CD4-positive, alpha-beta T cell (primary cell): ENCODE results near the gene EXD3. TPM values are rescaled to one million over a fixed set of nuclear protein-coding genes. Genes with fewer than 3 reads are reported as not detected.

Experiments
- ATAC-seq: fragments of 200-7000 bp; cut with Tn5 transposase; one replicate; pipeline ENCODE4 v1.10.0; 2022; ENCODE audit warnings: mild to moderate bottlenecking; ENCODE audit not compliant: poor library complexity
- CTCF ChIA-PET: fragments of 350-600 bp; sonication (Branson Sonifier 250); formaldehyde crosslinking; loops from one replicate; lab custom pipeline; 2021; ENCODE audit warnings: antibody characterized with exemption, inconsistent platforms; lab: Charles Lee
- POLR2A ChIA-PET: fragments of 350-600 bp; sonication (Branson Sonifier 250); formaldehyde crosslinking; loops from one replicate; lab custom pipeline; 2021; ENCODE audit warnings: antibody characterized with exemption, inconsistent platforms; lab: Charles Lee
- DNase-seq, 14 experiments: peaks; one replicate each; pipeline ENCODE4 v3.0.0-alpha.2; 2013 to 2020; ENCODE audit warnings: mixed read lengths in 2 of 14
- H3K27ac ChIP-seq, 2 donors: one replicate each; pipeline versions ENCODE4 v1.5.1 to v1.7.0; 2013; ENCODE audit warnings: low read length in 2 of 2, low read depth in 1 of 2, mild to moderate bottlenecking in 1 of 2
- H3K27me3 ChIP-seq, 2 experiments: 1 replicate in 1 of 2; 2 replicates in 1 of 2; pipeline versions ENCODE4 v1.6.1 to v1.7.0; 2013; ENCODE audit warnings: low read length in 2 of 2, control low read depth in 1 of 2, mild to moderate bottlenecking in 1 of 2, moderate library complexity in 1 of 2; ENCODE audit not compliant: insufficient read depth in 2 of 2, control insufficient read depth in 1 of 2
- H3K36me3 ChIP-seq: one replicate; pipeline ENCODE4 v1.6.1; 2013; ENCODE audit warnings: low read length, control low read depth; ENCODE audit not compliant: insufficient read depth
- H3K4me1 ChIP-seq: one replicate; pipeline ENCODE4 v1.6.1; 2013; ENCODE audit warnings: low read length, control low read depth; ENCODE audit not compliant: insufficient read depth
- H3K4me3 ChIP-seq: one replicate; pipeline ENCODE4 v1.5.1; 2013; ENCODE audit warnings: mild to moderate bottlenecking, low read length, moderate library complexity
- H3K9me3 ChIP-seq, 2 experiments: 1 replicate in 1 of 2; 2 replicates in 1 of 2; pipeline versions ENCODE4 v1.6.1 to v1.7.0; 2013; ENCODE audit warnings: low read length in 2 of 2, mild to moderate bottlenecking in 2 of 2, control low read depth in 1 of 2, moderate library complexity in 1 of 2; ENCODE audit not compliant: control insufficient read depth in 1 of 2, insufficient read depth in 1 of 2
- H3K27ac Mint-ChIP-seq: one replicate; pipeline ENCODE4 v1.8.0; 2020; ENCODE audit warnings: mixed read lengths
- H3K27me3 Mint-ChIP-seq: one replicate; pipeline ENCODE4 v1.8.0; 2021; ENCODE audit warnings: mixed read lengths
- H3K36me3 Mint-ChIP-seq: one replicate; pipeline ENCODE4 v1.8.0; 2021; ENCODE audit warnings: low read depth, mixed read lengths
- H3K4me1 Mint-ChIP-seq: one replicate; pipeline ENCODE4 v1.8.0; 2021; ENCODE audit warnings: low read depth, mixed read lengths
- H3K4me3 Mint-ChIP-seq: one replicate; pipeline ENCODE4 v1.8.0; 2020; ENCODE audit warnings: mild to moderate bottlenecking, mixed read lengths
- H3K9me3 Mint-ChIP-seq: one replicate; pipeline ENCODE4 v1.8.0; 2020; ENCODE audit warnings: mixed read lengths
- intact Hi-C, 2 experiments: fragments of 100-400 bp; cut with DNase I in 1 of 2; cut with micrococcal nuclease in 1 of 2; formaldehyde crosslinking; loops; one replicate each; pipeline versions ENCODE4 v1.15.1 to v1.9.0; 2023 to 2025; cut with DNase I, micrococcal nuclease
- total RNA-seq, 174 experiments: library from RNA in 2 of 174; stranded (reverse) in 2 of 174; gene quantifications; one replicate each; pipeline ENCODE4 v1.2.3 and lab custom pipeline; 2021 to 2026
- TF ChIP-seq, protein P1 (sequence below): fragments of 200-600 bp; IDR thresholded peaks from one replicate; pipeline ENCODE4 v1.8.0; 2022; ENCODE audit warnings: antibody characterized with exemption, mild to moderate bottlenecking

EXD3 gene
- total RNA-seq, 2 experiments from 2014 or later: 14.9 to 16.9 TPM

GRCh38 chr9:137278721-137279711 lies 143.9 kb downstream of the EXD3 start:
- ChIA-PET POLR2A (no interaction called here), CTCF (no interaction called here)
- H3K9me3 ChIP-seq: no peaks in the 10 kb centered on the region
- no peaks in the 10 kb centered on the region for H3K36me3 Mint-ChIP-seq
- TF ChIP-seq, protein P1, sequence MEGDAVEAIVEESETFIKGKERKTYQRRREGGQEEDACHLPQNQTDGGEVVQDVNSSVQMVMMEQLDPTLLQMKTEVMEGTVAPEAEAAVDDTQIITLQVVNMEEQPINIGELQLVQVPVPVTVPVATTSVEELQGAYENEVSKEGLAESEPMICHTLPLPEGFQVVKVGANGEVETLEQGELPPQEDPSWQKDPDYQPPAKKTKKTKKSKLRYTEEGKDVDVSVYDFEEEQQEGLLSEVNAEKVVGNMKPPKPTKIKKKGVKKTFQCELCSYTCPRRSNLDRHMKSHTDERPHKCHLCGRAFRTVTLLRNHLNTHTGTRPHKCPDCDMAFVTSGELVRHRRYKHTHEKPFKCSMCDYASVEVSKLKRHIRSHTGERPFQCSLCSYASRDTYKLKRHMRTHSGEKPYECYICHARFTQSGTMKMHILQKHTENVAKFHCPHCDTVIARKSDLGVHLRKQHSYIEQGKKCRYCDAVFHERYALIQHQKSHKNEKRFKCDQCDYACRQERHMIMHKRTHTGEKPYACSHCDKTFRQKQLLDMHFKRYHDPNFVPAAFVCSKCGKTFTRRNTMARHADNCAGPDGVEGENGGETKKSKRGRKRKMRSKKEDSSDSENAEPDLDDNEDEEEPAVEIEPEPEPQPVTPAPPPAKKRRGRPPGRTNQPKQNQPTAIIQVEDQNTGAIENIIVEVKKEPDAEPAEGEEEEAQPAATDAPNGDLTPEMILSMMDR: no peak
- no peak for ATAC-seq
- H3K27ac Mint-ChIP-seq: no peak overlapping the region
- peaks cover 28% of the 10 kb centered on the region for H3K4me1 ChIP-seq
- H3K27me3 ChIP-seq: peaks cover 9 to 11% of the 10 kb centered on the region in 2 experiments
- intact Hi-C loops: no loop called here
- H3K4me3 ChIP-seq: no peak overlapping the region
- H3K4me3 Mint-ChIP-seq: no peak overlapping the region
- peaks cover 15% of the 10 kb centered on the region for H3K4me1 Mint-ChIP-seq
- DNase-seq: peak in 1 of 14 experiments; percentile 25
- no peak overlapping the region for H3K27ac ChIP-seq
- H3K27me3 Mint-ChIP-seq: peaks cover 18% of the 10 kb centered on the region
- H3K9me3 Mint-ChIP-seq: no peaks in the 10 kb centered on the region
- H3K36me3 ChIP-seq: no peaks in the 10 kb centered on the region

GRCh38 chr9:137278061-137278701 lies 144.8 kb downstream of the EXD3 start:
- H3K4me3 Mint-ChIP-seq: no peak overlapping the region
- POLR2A ChIA-PET: interaction anchor here (0.5 to 2.0 kb wide), 3 partner anchors 13 to 37 kb away, joined by 3 to 6 read pairs (median 6); partner anchors contain the start of genes NRARP and TUBB4B
- peaks cover 18% of the 10 kb centered on the region for H3K27me3 Mint-ChIP-seq
- H3K4me1 Mint-ChIP-seq: peaks cover 15% of the 10 kb centered on the region
- Histone ChIP-seq H3K36me3 (peaks cover 7% of the 10 kb centered on the region), H3K4me3 (peak overlapping the region; percentile 70), H3K9me3 (no peaks in the 10 kb centered on the region), H3K4me1 (peaks cover 28% of the 10 kb centered on the region), H3K27me3 (peaks cover 9 to 11% of the 10 kb centered on the region in 2 experiments), H3K27ac (no peak overlapping the region)
- H3K36me3 Mint-ChIP-seq: no peaks in the 10 kb centered on the region
- intact Hi-C loops: no loop called here
- DNase-seq: peak in 2 of 14 experiments; percentile 32 to 47
- TF ChIP-seq, protein P1: no peak
- CTCF ChIA-PET: no interaction called here
- H3K27ac Mint-ChIP-seq: no peak overlapping the region
- peak; percentile 12 for ATAC-seq
- H3K9me3 Mint-ChIP-seq: no peaks in the 10 kb centered on the region

DNA sequence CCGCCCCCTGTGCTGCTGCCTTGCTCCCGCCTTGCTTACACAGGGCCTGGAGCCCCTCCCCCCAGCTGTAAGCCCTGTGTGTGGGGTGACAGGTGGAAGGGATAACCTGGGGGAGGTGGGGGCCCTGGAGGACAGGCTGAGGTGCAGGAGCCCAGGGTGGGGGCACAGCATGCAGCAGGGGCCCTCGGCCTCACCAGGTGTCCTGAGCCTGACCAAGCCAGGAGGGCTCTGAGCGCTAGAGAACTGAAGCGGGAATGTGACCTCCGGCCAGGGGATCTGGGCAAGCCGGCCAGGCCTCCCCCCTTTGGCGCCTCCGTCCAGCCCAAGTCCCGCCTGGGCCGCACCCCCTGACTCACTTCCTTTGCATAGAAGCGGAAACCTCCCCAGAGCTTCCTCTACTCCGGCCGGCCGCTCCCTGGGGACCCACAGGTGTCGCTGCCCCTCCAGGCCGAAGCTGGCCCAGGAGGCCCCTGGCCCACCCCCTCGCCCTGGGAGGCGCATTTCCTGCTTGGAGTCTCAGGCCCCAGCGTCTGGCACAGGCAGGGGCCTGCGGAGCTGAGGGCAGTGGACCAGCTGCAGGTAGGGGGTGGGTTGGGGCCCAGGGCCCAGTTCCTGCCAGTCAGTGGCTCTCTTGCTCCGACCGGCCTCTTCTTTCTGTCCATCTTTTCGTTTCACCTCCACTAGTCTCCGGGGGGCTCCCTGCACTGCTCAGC lies 145.5 kb downstream of the EXD3 start, which contains the start of gene TOR4A:
TSS of gene TOR4A (plus strand) at position 398 of the 713 bp plus-strand sequence. CDS start 964 bp downstream, outside the sequence.
- TF ChIP-seq, protein P1: no peak
- Mint-ChIP-seq H3K4me1 (peaks cover 15% of the 10 kb centered on the region), H3K4me3 (peak within 1 kb of the TSS; percentile 62), H3K27me3 (peaks cover 12% of the 10 kb centered on the region), H3K9me3 (no peaks in the 10 kb centered on the region), H3K36me3 (no peaks in the 10 kb centered on the region), H3K27ac (no peak within 1 kb of the TSS)
- intact Hi-C loops: no loop called here
- H3K27me3 ChIP-seq: peaks cover 9 to 11% of the 10 kb centered on the region in 2 experiments
- H3K4me3 ChIP-seq: peak within 1 kb of the TSS; percentile 70
- ChIA-PET POLR2A (interaction anchor here (0.5 to 2.0 kb wide), 4 partner anchors 12 to 37 kb away, joined by 3 to 6 read pairs (median 4); partner anchors contain the start of genes NRARP and TUBB4B), CTCF (no interaction called here)
- peak in 4 of 14 experiments; percentile 44 to 66 (median 59) for DNase-seq
- peak; percentile 65 for ATAC-seq
- no peaks in the 10 kb centered on the region for H3K9me3 ChIP-seq
- peaks cover 28% of the 10 kb centered on the region for H3K4me1 ChIP-seq
- no peak within 1 kb of the TSS for H3K27ac ChIP-seq
- peaks cover 10% of the 10 kb centered on the region for H3K36me3 ChIP-seq
